DMS114 treated with DMSO at 0.1 percent for 48 hours (cell line): ENCODE results near the gene SPATA7.
"Not testable (repeated sequence)": the region's sequence is repeated elsewhere in the genome, so short reads cannot be mapped to it uniquely, and the experiment has no call there.

ENCODE experiments used
- DNase-seq: peaks from one replicate; lab custom pipeline; 2025; ENCODE audit not compliant: unreplicated experiment; lab: John Stamatoyannopoulos, UW

SPATA7 gene

GRCh38 chr14:88385212-88386101 is at the start of gene SPATA7:
TSS of gene SPATA7 (plus strand) at chr14:88385657. CDS start at chr14:88385819, 162 bp downstream.
- peak; percentile 79 for DNase-seq

DNA sequence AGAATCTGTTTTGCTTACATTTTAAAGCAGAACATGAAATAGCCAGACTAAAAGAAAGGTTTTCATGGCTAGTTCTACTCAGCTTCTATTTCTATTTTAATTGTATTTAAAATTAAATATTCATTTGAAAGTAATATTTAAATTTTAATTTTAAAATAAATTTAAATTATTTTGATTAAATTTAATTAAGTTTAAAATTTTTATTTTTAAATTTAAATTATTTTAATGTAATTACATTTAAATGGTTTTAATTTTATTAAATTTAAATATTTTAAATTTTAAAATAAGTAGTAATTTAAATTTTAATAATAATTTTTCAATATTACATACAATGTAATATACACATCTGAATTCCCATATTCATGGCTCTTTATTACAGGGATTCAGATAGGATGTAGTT is 45.1 kb upstream of the SPATA7 start:
- no peak for DNase-seq

GRCh38 chr14:88342980-88343379 is 42.5 kb upstream of the SPATA7 start:
- no peak for DNase-seq

DNA sequence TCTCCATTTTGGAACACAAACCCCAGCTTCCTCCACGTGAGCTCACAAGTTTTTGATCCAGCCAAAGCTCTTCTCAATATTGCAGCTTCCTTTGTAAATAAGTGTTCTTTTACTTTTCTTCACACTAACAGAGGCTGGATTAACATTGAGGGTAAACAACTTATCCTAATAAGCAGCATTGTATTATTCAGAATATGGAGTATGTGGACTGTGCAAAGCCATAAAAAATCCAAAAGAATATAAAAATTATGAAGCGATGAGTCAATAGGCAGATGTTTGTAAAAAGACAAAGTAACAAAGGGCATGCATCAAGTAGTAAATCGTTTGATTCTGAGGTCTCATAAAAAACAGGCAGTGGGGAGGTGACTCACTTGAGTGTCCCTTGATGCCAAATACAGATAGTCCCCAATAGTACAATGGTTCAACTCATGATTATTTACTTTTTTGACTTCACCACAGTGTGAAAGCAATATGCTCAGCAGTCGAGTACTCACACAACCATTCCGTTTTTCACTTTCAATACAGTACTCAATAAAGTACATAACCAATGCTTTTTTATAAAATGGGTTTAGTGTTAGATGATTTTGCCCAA is 39.3 kb upstream of the SPATA7 start:
- no peak for DNase-seq

DNA sequence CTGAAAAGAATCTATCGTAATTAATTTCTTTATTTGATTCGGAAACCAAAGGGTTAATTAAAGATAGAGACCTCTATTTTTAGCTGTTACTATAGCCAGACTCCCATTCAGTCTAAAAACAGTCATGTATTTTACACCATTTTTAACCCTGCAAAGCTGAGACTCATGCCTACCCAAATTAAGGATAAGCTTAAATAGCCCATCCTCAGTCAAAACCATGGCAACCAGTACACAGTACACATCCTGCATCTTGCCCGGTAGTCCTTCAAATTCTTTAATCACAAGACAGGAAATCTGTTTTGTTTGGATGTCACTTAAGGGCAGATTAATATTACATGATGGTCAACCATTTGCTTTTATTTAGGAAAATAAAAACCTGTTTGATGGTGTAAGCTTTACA is 36.9 kb upstream of the SPATA7 start:
- DNase-seq = no peak

DNA sequence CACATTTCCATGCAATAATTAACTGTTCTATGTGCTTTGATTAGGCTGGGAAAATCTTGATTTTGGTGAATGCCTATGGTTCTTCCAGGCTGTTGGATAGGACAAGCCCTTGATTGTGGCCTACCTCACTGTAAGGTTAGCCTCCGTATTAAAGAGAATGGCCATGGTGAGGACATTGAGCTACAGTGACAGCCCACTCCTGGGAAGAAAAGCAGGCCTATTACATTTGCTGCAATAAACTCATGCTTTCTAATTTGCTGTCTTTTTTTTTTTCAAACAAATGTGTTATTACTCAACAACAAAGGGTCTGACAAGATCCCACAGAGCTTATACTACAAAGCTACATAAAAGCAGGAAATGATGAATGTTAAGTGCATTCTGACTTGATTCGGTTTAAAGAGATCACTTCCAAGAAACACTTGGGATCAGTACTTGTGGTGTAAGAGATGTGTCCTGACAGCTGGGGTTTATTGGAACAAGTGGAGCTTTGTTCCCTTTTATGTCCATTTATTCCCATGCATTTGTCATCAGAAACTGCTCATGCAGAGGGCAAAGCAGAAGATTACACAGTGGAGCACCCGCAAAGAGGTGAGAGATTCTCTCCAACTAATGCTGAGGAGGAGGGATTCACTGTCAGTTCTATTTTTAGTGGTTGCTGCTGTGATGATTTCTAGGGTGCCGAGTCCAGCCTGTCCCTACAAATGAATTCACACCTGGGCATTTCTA is 33.3 kb upstream of the SPATA7 start:
- DNase-seq = no peak

GRCh38 chr14:88352698-88353097 is 32.8 kb upstream of the SPATA7 start:
- DNase-seq = no peak

GRCh38 chr14:88354358-88354757 is 31.1 kb upstream of the SPATA7 start:
- DNase-seq = no peak

DNA sequence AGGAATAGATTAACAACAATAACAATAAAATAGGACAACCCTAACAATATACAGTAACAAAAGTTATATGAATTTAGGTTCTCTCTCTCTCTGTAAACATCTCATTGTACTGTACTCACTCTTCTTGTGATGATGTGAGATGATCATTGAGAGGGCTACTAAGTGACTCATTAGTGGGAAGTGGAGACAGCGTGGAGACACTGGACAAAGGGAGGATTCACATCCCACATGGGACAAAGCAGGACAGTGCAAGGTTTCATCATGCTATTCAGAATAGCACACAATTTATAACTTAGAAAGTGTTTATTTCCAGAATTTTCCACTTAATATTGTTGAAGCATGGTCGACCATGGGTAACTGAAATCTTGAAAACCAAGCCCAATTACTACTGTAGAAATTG is 26.0 kb upstream of the SPATA7 start:
- no peak for DNase-seq

DNA sequence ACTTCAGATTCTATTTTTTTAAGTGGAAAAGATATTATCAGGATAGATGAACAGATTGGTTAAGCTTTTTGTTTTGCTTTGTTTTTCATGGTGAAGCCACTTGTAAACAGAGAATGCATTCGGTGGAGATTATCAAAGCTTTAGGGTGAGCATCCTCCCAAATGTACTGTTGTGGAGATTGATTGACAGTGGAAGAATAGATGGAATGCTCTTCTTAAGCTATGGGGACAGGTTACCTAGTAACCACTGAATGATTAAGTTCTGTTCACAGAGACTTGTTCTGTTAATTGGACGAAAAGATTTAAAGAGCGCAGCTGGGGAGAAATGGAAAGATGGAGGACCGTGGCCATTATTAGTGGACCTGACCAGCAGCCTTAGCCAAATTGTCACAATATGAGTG is 21.8 kb upstream of the SPATA7 start:
- DNase-seq = no peak

- DNase-seq = no peak
These were observed 20.6 kb upstream of the SPATA7 start for GRCh38 chr14:88364710-88365413.

GRCh38 chr14:88369496-88369895 is 16.0 kb upstream of the SPATA7 start:
- no peak for DNase-seq

GRCh38 chr14:88379706-88380343 is 5.6 kb upstream of the SPATA7 start:
- DNase-seq = no peak

GRCh38 chr14:88380405-88380804 is 5.1 kb upstream of the SPATA7 start:
- DNase-seq = peak; percentile 7

DNA sequence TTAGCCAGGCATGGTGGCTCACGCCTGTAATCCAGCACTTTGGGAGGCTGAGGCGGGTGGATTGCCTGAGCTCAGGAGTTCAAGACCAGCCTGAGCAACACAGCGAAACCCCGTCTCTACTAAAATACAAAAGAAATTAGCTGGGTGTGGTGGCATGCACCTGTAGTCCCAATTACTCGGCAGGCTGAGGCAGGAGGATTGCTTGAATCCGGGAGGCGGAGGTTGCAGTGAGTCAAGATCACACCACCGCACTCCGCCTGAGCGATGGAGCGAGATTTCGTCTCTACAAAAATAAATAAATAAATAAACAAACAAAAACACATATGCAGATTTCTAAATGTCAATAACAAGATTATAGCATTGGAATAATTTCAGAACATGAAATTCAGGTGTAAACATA is 3.8 kb upstream of the SPATA7 start:
- DNase-seq = not testable (repeated sequence)

DNA sequence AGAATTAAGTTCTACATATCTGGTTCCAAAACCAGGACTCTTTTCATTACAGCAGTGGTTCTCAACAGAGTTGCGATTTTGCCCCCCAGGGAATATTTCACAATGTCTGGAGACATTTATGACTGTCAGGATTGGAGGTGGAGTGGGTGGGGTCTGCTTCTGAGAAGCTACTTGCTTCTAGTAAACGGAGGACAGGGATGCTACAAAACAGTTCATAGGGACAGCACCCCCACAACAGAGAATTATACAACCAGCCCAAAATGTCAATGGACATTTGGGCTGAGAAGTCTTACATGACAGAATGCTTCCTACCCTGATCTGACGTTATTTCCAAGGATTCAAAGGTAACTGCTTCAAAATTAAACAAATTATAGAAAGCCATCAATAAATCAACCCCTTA is 739 bp upstream of the SPATA7 start:
- DNase-seq = no peak

DNA sequence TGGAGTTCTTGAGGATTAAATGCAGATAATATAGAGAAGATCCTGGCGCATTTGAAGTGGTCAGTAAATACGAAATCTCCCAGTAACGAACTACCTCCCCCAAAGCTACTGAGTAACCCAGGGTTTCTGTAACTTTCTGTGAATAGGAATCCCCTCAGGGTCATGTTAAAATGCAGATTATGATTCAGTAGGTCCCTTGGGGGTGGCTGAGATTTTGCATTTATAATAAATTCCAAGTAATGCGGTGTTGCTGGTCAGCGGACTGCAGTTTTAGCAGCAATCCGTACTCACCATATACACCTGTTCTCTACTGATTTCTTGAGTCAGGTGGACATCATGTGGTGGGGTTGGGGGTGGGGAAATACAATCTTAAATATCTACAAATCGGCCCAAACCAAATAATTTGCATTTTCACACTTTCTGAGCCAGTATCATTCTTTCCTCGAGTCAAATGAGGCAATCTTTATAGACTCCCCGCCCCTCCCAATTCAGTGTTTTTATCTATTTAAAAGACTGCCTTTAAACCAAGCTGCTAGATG is 868 bp downstream of the SPATA7 start:
- no peak for DNase-seq

GRCh38 chr14:88388741-88389282 is 3.4 kb downstream of the SPATA7 start:
- no peak for DNase-seq

DNA sequence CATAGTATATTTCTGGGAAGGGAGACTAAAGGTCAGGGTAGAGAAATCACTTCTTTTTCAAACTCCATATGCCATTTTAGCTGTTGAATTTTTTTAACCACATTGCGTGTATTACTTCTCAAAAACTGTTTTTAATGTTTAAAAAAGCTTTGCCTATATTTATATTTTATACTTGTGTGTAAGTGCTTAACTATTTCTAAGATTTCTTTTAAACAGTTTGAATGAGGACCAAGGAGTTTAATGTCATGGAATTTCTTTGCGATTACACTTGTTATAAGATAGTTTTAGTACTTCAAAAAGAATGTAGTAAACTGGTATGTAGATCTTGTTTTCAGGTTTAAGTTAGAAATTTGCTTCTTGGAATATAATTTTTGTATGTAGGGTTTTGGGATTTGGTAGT is 7.2 kb downstream of the SPATA7 start:
- DNase-seq = no peak

DNA sequence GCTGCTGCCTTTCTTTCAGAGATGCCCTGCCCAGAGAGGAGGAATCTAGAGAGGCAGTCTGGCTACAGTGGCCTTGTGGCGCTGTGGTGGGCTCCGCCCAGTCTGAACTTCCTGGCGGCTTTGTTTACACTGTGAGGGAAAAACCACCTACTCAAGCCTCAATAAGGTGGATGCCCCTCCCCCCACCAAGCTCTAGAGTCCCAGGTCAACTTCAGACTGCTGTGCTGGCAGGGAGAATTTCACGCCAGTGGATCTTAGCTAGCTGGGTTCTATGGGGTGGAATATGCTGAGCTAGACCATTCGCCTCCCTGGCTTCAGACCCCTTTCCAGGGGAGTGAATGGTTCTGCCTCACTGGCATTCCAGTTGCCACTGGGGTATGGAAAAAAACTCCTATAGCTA is 25.6 kb downstream of the SPATA7 start:
- no peak for DNase-seq
